GM21723 (cell line): Measurements from ENCODE around the gene CHPT1.
"Not testable (repeated sequence)": the region's sequence is repeated elsewhere in the genome, so short reads cannot be mapped to it uniquely, and the experiment has no call there.

Experiments used
- ATAC-seq: cut with Tn5 transposase; IDR thresholded peaks from one replicate; pipeline ENCODE4 v1.9.1; 2021; ENCODE audit warnings: mild to moderate bottlenecking, moderate library complexity; ENCODE audit not compliant: unreplicated experiment

Gene CHPT1

GRCh38 chr12:101697197-101697929, at the start of gene CHPT1:
Gene CHPT1 (plus strand): TSS chr12:101697640. CDS start chr12:101697862, 222 bp downstream.
- ATAC-seq = peak; percentile 70

- no peak for ATAC-seq
Observed at GRCh38 chr12:101647711-101648110, 49.7 kb upstream of the CHPT1 start.

- ATAC-seq = no peak
Observed at GRCh38 chr12:101648195-101648594, 49.2 kb upstream of the CHPT1 start.

- ATAC-seq = no peak
Observed at GRCh38 chr12:101650346-101651117, 46.9 kb upstream of the CHPT1 start.

GRCh38 chr12:101653030-101653429, 44.4 kb upstream of the CHPT1 start:
- no peak for ATAC-seq

- ATAC-seq = no peak
Observed at GRCh38 chr12:101653503-101653902, 43.9 kb upstream of the CHPT1 start.

- ATAC-seq = no peak
Observed at GRCh38 chr12:101654442-101654841, 43.0 kb upstream of the CHPT1 start.

GRCh38 chr12:101655393-101655792, 42.0 kb upstream of the CHPT1 start:
- no peak for ATAC-seq

- ATAC-seq = not testable (repeated sequence)
Observed at GRCh38 chr12:101660662-101661061, 36.8 kb upstream of the CHPT1 start.

- no peak for ATAC-seq
Observed at GRCh38 chr12:101663298-101663697, 34.1 kb upstream of the CHPT1 start.

- no peak for ATAC-seq
Observed at GRCh38 chr12:101664992-101665391, 32.4 kb upstream of the CHPT1 start.

GRCh38 chr12:101666052-101666728, 31.2 kb upstream of the CHPT1 start:
- ATAC-seq = no peak

- ATAC-seq = no peak
Observed at GRCh38 chr12:101667591-101667990, 29.8 kb upstream of the CHPT1 start.

- no peak for ATAC-seq
Observed at GRCh38 chr12:101670007-101670671, 27.3 kb upstream of the CHPT1 start.

GRCh38 chr12:101671157-101671791, 26.2 kb upstream of the CHPT1 start:
- peak; percentile 86 for ATAC-seq

GRCh38 chr12:101671833-101672232, 25.6 kb upstream of the CHPT1 start:
- ATAC-seq = peak; percentile 25

- no peak for ATAC-seq
Observed at GRCh38 chr12:101675555-101675954, 21.9 kb upstream of the CHPT1 start.

- not testable (repeated sequence) for ATAC-seq
Observed at GRCh38 chr12:101676497-101676896, 20.9 kb upstream of the CHPT1 start.

GRCh38 chr12:101678081-101678480, 19.4 kb upstream of the CHPT1 start:
- ATAC-seq = no peak

- ATAC-seq = no peak
Observed at GRCh38 chr12:101680240-101680639, 17.2 kb upstream of the CHPT1 start.

GRCh38 chr12:101680647-101681046, 16.8 kb upstream of the CHPT1 start:
- no peak for ATAC-seq
